Measurements from ENCODE around the gene ARRB1. TPM values are rescaled to one million over a fixed set of nuclear protein-coding genes. Genes with fewer than 3 reads are reported as not detected.

The ARRB1 gene
- total RNA-seq, 1 donor, result 33.2 TPM

GRCh38 chr11:75347781-75348566, 3.5 kb downstream of the ARRB1 start:
- peak; percentile 95 for DNase-seq (ENCODE audit: low read depth)
- TF ChIP-seq, protein P1, sequence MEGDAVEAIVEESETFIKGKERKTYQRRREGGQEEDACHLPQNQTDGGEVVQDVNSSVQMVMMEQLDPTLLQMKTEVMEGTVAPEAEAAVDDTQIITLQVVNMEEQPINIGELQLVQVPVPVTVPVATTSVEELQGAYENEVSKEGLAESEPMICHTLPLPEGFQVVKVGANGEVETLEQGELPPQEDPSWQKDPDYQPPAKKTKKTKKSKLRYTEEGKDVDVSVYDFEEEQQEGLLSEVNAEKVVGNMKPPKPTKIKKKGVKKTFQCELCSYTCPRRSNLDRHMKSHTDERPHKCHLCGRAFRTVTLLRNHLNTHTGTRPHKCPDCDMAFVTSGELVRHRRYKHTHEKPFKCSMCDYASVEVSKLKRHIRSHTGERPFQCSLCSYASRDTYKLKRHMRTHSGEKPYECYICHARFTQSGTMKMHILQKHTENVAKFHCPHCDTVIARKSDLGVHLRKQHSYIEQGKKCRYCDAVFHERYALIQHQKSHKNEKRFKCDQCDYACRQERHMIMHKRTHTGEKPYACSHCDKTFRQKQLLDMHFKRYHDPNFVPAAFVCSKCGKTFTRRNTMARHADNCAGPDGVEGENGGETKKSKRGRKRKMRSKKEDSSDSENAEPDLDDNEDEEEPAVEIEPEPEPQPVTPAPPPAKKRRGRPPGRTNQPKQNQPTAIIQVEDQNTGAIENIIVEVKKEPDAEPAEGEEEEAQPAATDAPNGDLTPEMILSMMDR (IDR thresholded peaks at IDR 0.05; ENCODE audit: insufficient read depth, low read depth, low read length), result no peak
- no peak overlapping the region for H3K4me3 ChIP-seq (ENCODE audit: low read depth, low read length)

DNA sequence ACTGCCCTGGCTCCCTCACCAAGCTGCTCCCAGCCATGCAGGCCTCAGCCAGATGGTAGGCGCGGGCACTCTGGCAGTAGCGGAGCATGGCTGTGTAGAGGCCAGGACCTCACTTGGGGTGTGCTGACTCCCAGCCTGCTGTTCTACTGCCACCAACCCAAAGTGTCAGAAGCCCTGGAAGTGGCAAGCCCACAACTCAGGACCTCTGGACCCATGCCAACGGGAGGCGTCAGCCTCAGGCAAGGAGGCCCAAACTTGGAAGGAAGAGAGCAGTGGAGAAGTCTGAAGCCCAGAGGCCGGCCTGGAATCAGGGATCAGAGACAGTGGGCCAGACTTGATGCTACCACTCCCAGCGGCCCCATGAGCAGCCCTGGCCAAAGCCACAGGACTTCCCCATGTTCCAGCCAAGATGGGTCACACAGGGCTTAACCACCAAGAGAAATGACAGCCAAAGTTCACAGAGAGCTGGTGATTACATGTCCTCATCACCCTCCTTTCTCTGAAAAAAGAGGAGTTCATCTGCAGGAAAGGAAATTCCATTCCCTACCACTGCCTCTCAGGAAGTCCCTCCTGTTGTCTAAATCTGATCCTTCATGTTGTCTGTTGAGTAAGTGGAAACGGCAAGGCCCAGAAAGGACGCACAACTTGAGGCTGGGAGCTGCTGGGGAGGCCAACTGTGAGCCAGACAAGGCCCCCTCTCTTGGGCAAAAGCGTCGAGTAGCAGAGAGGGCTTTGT, 4.4 kb downstream of the ARRB1 start:
- TF ChIP-seq, protein P1 (IDR thresholded peaks at IDR 0.05; ENCODE audit: insufficient read depth, low read depth, low read length), result no peak
- peak overlapping the region; percentile 7 for H3K4me3 ChIP-seq (ENCODE audit: low read depth, low read length)
- peak; percentile 43 for DNase-seq (ENCODE audit: low read depth)

GRCh38 chr11:75346296-75346695, 5.2 kb downstream of the ARRB1 start:
- TF ChIP-seq, protein P1 (IDR thresholded peaks at IDR 0.05; ENCODE audit: insufficient read depth, low read depth, low read length), result no peak
- DNase-seq (ENCODE audit: low read depth), result no peak
- H3K4me3 ChIP-seq (ENCODE audit: low read depth, low read length), result no peak overlapping the region

GRCh38 chr11:75345455-75346160, 5.9 kb downstream of the ARRB1 start:
- TF ChIP-seq, protein P1 (IDR thresholded peaks at IDR 0.05; ENCODE audit: insufficient read depth, low read depth, low read length), result no peak
- no peak for DNase-seq (ENCODE audit: low read depth)
- H3K4me3 ChIP-seq (ENCODE audit: low read depth, low read length), result no peak overlapping the region

- H3K4me3 ChIP-seq (ENCODE audit: low read depth, low read length), result no peak overlapping the region
- no peak for DNase-seq (ENCODE audit: low read depth)
- TF ChIP-seq, protein P1 (IDR thresholded peaks at IDR 0.05; ENCODE audit: insufficient read depth, low read depth, low read length), result no peak
Measured at GRCh38 chr11:75344761-75345454, 6.6 kb downstream of the ARRB1 start.

DNA sequence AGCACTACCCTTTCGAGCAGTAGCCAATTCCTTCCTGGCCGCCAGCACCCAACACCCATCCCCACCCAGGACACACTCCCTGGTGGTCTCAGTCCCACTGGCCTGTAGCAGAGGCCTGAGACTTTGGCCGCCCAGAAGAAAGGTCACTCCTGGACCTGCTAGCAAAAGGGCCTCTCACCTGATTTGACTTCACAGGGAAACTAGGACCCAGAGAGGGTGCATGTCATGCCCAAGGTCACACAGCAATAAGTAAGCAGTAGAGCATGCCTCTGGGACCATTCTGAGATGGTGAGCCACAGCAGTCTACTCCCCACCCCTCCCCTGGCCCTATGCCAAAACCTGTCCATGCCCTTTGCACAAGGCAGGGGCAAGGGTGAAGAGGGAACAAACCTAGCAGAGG, 7.3 kb downstream of the ARRB1 start:
- H3K4me3 ChIP-seq (ENCODE audit: low read depth, low read length), result no peak overlapping the region
- no peak for DNase-seq (ENCODE audit: low read depth)
- TF ChIP-seq, protein P1 (IDR thresholded peaks at IDR 0.05; ENCODE audit: insufficient read depth, low read depth, low read length), result no peak

Data from fibroblast of villous mesenchyme (primary cell).